ENCODE results near the gene VPREB1.
"Not testable (repeated sequence)": the region's sequence is repeated elsewhere in the genome, so short reads cannot be mapped to it uniquely, and the experiment has no call there.

Gene VPREB1

GRCh38 chr22:22244316-22245250, at the start of gene VPREB1:
Gene VPREB1 (plus strand): TSS chr22:22244786. CDS start chr22:22244814, 28 bp downstream.
- DNase-seq = no peak
- ATAC-seq = no peak

- DNase-seq (no peak), ATAC-seq (no peak)
These were observed 49.7 kb upstream of the VPREB1 start for GRCh38 chr22:22194931-22195264.

- peak; percentile 87 for ATAC-seq
- DNase-seq = peak; percentile 85
These were observed 49.1 kb upstream of the VPREB1 start for GRCh38 chr22:22195265-22196017.

GRCh38 chr22:22196018-22196533, 48.5 kb upstream of the VPREB1 start:
- DNase-seq (no peak), ATAC-seq (no peak)

- no peak for ATAC-seq
- no peak for DNase-seq
These were observed 47.6 kb upstream of the VPREB1 start for GRCh38 chr22:22196833-22197477.

GRCh38 chr22:22197993-22198402, 46.6 kb upstream of the VPREB1 start:
- ATAC-seq (no peak), DNase-seq (no peak)

GRCh38 chr22:22198751-22199150, 45.8 kb upstream of the VPREB1 start:
- DNase-seq (no peak), ATAC-seq (no peak)

GRCh38 chr22:22199634-22200033, 45.0 kb upstream of the VPREB1 start:
- no peak for ATAC-seq
- DNase-seq = no peak

- ATAC-seq = no peak
These were observed 43.9 kb upstream of the VPREB1 start for GRCh38 chr22:22200569-22201184.

GRCh38 chr22:22201185-22201929, 43.2 kb upstream of the VPREB1 start:
- DNase-seq (peak; percentile 75), ATAC-seq (peak; percentile 65)

More at GRCh38 chr22:22200569-22201184, 43.9 kb upstream of the VPREB1 start:
- DNase-seq = no peak

- DNase-seq = no peak
- ATAC-seq = no peak
These were observed 42.6 kb upstream of the VPREB1 start for GRCh38 chr22:22201930-22202343.

- no peak for ATAC-seq
These were observed 41.3 kb upstream of the VPREB1 start for GRCh38 chr22:22203048-22203971.

GRCh38 chr22:22207845-22208564, 36.6 kb upstream of the VPREB1 start:
- ATAC-seq (peak; percentile 70), DNase-seq (peak; percentile 93)

More at GRCh38 chr22:22203048-22203971, 41.3 kb upstream of the VPREB1 start:
- DNase-seq = no peak

- no peak for DNase-seq
These were observed 35.9 kb upstream of the VPREB1 start for GRCh38 chr22:22208652-22209051.

GRCh38 chr22:22209080-22209640, 35.4 kb upstream of the VPREB1 start:
- not testable (repeated sequence) for ATAC-seq, DNase-seq

More at GRCh38 chr22:22208652-22209051, 35.9 kb upstream of the VPREB1 start:
- ATAC-seq = no peak

- DNase-seq (peak; percentile 68), ATAC-seq (peak; percentile 92)
These were observed 34.2 kb upstream of the VPREB1 start for GRCh38 chr22:22210375-22210774.

- ATAC-seq (no peak), DNase-seq (no peak)
These were observed 33.4 kb upstream of the VPREB1 start for GRCh38 chr22:22210889-22211833.

- ATAC-seq = no peak
- no peak for DNase-seq
These were observed 31.4 kb upstream of the VPREB1 start for GRCh38 chr22:22213231-22213630.

All from stimulated activated naive CD8-positive, alpha-beta T cell treated with anti-CD3 and anti-CD28 coated beads, Interleukin-15, Interleukin-2, amounts not matched to agents 100 U/mL and 50 U/mL, for 24 hours (primary cell).